GM12878 (cell line): ENCODE data around the gene FAXC. TPM values are rescaled to one million over a fixed set of nuclear protein-coding genes. Genes with fewer than 3 reads are reported as not detected.

ENCODE experiments used
- ATAC-seq: fragments of 200-7000 bp; cut with Tn5 transposase; 3 replicates; pipeline ENCODE4 v1.9.1; 2020; ENCODE audit warnings: mild to moderate bottlenecking, moderate library complexity
- BruUV-seq: library from RNA; stranded (reverse); fragments of 400-500 nt; replicated peaks from 2 replicates; lab custom pipeline; 2021; lab: Mats Ljungman, UMichigan
- CTCF ChIA-PET: fragments of 300-600 bp; sonication (Branson Sonifier 250); formaldehyde crosslinking; extraction: SDS; loops from one replicate; lab custom pipeline; 2021; ENCODE audit warnings: inconsistent platforms; lab: Yijun Ruan, JAX
- POLR2A ChIA-PET: fragments of 350-600 bp; formaldehyde crosslinking; extraction: SDS; loops from one replicate; lab custom pipeline; 2021; ENCODE audit warnings: inconsistent platforms; lab: Charles Lee
- RAD21 ChIA-PET: fragments of 300-600 bp; sonication (Branson Sonifier 250); formaldehyde crosslinking; loops from one replicate; lab custom pipeline; 2023; ENCODE audit warnings: antibody characterized with exemption; ENCODE audit not compliant: unreplicated experiment; lab: Charles Lee
- SMC1A ChIA-PET: fragments of 300-600 bp; sonication (Branson Sonifier 250); formaldehyde crosslinking; loops from one replicate; lab custom pipeline; 2023; ENCODE audit not compliant: unreplicated experiment, uncharacterized antibody; lab: Charles Lee
- DNase-seq: peaks from one replicate; pipeline ENCODE4 v3.0.0-alpha.2; 2011; ENCODE audit warnings: low read depth, low spot score
- FAIRE-seq: peaks from 3 replicates; lab custom pipeline; 2011; peaks lifted over from hg19 to GRCh38; lab: Jason Lieb, UNC
- H2AFZ ChIP-seq: 2 replicates; pipeline ENCODE4 v1.6.0; 2011; ENCODE audit warnings: low read depth, low read length, control low read depth; ENCODE audit not compliant: control insufficient read depth
- H3K27ac ChIP-seq: 2 replicates; pipeline ENCODE4 v1.5.1; 2011; ENCODE audit warnings: control low read depth; ENCODE audit not compliant: control insufficient read depth, insufficient read depth
- H3K27me3 ChIP-seq, 2 experiments: replicated peaks in 1 of 2; 2 replicates each; pipeline versions ENCODE4 v1.6.0 to v1.6.1; 2011; ENCODE audit warnings: low read length in 1 of 2; ENCODE audit not compliant: control insufficient read depth in 2 of 2, insufficient read depth in 2 of 2
- H3K36me3 ChIP-seq, 2 experiments: 2 replicates each; pipeline ENCODE4 v1.5.1; 2011; ENCODE audit warnings: low read length in 1 of 2; ENCODE audit not compliant: control insufficient read depth in 2 of 2, insufficient read depth in 2 of 2
- H3K4me1 ChIP-seq: 2 replicates; pipeline ENCODE4 v1.6.1; 2011; ENCODE audit warnings: mild to moderate bottlenecking, low read length, moderate library complexity, mixed read lengths; ENCODE audit not compliant: control insufficient read depth, insufficient read depth
- H3K4me2 ChIP-seq: 2 replicates; pipeline ENCODE4 v1.6.0; 2011; ENCODE audit warnings: control low read depth; ENCODE audit not compliant: control insufficient read depth, insufficient read depth
- H3K4me3 ChIP-seq: fragments of 200-600 bp; sonication (generic); 2 replicates; pipeline ENCODE4 v1.5.1; 2016
- H3K79me2 ChIP-seq: 2 replicates; pipeline ENCODE4 v1.6.0; 2011; ENCODE audit warnings: low read length; ENCODE audit not compliant: control insufficient read depth, insufficient read depth
- H3K9ac ChIP-seq: 2 replicates; pipeline ENCODE4 v1.8.0; 2011; ENCODE audit warnings: low read length, control low read depth, mixed read lengths; ENCODE audit not compliant: control insufficient read depth, insufficient read depth
- H3K9me3 ChIP-seq: replicated peaks from 3 replicates; pipeline ENCODE4 v1.5.1; 2011; ENCODE audit warnings: mild to moderate bottlenecking, low read length; ENCODE audit not compliant: control insufficient read depth, insufficient read depth
- H4K20me1 ChIP-seq: 2 replicates; pipeline ENCODE4 v1.6.0; 2011; ENCODE audit not compliant: control insufficient read depth, insufficient read depth
- EP300 ChIP-seq, 2 experiments: fragments of 150-350 bp in 1 of 2; IDR thresholded peaks; 2 replicates each; pipeline ENCODE4 v1.6.1; 2011 to 2012; ENCODE audit warnings: low read depth in 2 of 2, low read length in 2 of 2, borderline replicate concordance in 1 of 2, improper control_type of control experiment in 1 of 2, inconsistent platforms in 1 of 2; ENCODE audit not compliant: control insufficient read depth in 1 of 2
- RAD21 ChIP-seq: IDR thresholded peaks from 2 replicates; pipeline ENCODE4 v1.6.1; 2011; ENCODE audit warnings: mild to moderate bottlenecking, low read depth, low read length, moderate library complexity; ENCODE audit not compliant: insufficient read depth
- SMC3 ChIP-seq: IDR thresholded peaks from 2 replicates; pipeline ENCODE4 v1.6.1; 2011; ENCODE audit warnings: low read length, improper control_type of control experiment, borderline replicate concordance
- ZNF274 ChIP-seq: IDR thresholded peaks from one replicate; pipeline ENCODE4 v1.8.0; 2011; ENCODE audit not compliant: insufficient read length, insufficient read depth
- WGBS: methylation state at CpG from one replicate; pipeline ENCODE4 v1.1.6; 2016; ENCODE audit warnings: low lambda C conversion rate; ENCODE audit not compliant: insufficient replicate concordance, insufficient coverage; ENCODE audit errors: missing lambda C conversion rate; 5-methylcytosine and 5-hydroxymethylcytosine counted together
- in situ Hi-C: fragments of 300-500 bp; cut with MboI; formaldehyde crosslinking; loops from 9 replicates; pipeline ENCODE4 v1.14.3; 2018; ENCODE audit warnings: mixed read lengths
- intact Hi-C: fragments of 100-400 bp; cut with micrococcal nuclease; formaldehyde crosslinking; loops from one replicate; pipeline ENCODE4 v1.14.2; 2022; ENCODE audit not compliant: unreplicated experiment
- polyA plus RNA-seq, 11 experiments: library from polyadenylated mRNA; depleted of rRNA in 4 of 11; unstranded in 6 of 11; stranded (reverse) in 5 of 11; fragments of >200 nt; fragmentation: Nextera tagmentation in 4 of 11; fragmentation: Illumina TruSeq in 1 of 11; extraction: Ambion mirVana in 4 of 11; extraction: Trizol in 1 of 11; gene quantifications; 1 replicate in 1 of 11; 2 replicates in 10 of 11; pipeline versions ENCODE4 v1.2.1 to v1.2.3, GENCODE V29; 2011 to 2016; ENCODE audit warnings: inconsistent platforms in 2 of 11, missing spikeins in 2 of 11, low read depth in 1 of 11
- total RNA-seq, 4 experiments: library from RNA; depleted of rRNA in 3 of 4; stranded (reverse); fragments of >200 nt in 3 of 4; fragmentation: Illumina TruSeq in 1 of 4; extraction: Trizol in 1 of 4; gene quantifications; 2 replicates each; pipeline versions ENCODE4 v1.2.1 to v1.2.3, GENCODE V29; 2013 to 2021
- TF ChIP-seq, protein P1 (sequence below): fragments of 450-650 bp; IDR thresholded peaks from 2 replicates; pipeline ENCODE4 v1.6.1; 2018; ENCODE audit warnings: borderline replicate concordance, mild to moderate bottlenecking; ENCODE audit not compliant: partially characterized antibody
- TF ChIP-seq, protein P2 (sequence below), 3 experiments: IDR thresholded peaks in 2 of 3; conservative IDR thresholded peaks in 1 of 3; 2 replicates each; pipeline ENCODE4 v1.5.1; 2011; ENCODE audit warnings: low read depth in 3 of 3, low read length in 3 of 3, mild to moderate bottlenecking in 3 of 3, control low read depth in 2 of 3, moderate library complexity in 2 of 3, inconsistent platforms in 1 of 3, mixed read lengths in 1 of 3; ENCODE audit not compliant: control insufficient read depth in 2 of 3, insufficient read depth in 1 of 3; ENCODE audit errors: extremely low read depth in 1 of 3

FAXC gene
- total and polyA plus RNA-seq, 10 of the 15 experiments (the other 5 are each of a cell fraction or from before 2014, with no cell fraction given), result not detected

DNA sequence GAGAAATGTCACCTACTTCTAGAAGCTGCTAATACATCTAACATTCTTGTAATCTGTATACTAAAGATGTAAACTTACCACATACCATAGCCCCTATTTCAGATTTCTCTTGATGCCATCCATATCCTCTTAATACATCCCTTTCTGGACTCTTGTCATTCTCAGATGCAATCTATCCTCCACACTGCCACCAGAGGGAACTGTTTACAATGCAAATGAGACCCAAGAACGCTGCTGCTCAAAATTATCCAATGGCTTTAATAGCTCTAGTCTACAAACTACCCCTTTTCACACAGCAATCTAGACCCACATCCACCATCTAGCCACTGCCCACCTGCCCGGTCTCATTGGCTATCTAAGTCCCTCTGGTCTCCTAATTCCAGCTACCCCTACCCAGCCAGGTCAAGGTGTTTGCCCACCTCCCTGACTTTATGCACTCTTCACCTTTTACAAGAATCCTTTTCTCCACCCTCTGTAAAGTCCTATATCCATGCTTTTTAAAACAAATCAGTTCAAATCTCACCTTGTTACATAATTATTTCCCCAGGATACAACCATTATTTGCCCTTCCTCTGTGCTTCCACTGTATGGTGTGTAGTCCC lies 14.8 kb downstream of the FAXC start:
- Histone ChIP-seq H3K9me3 (no peaks in the 10 kb centered on the region), H3K4me3 (no peak overlapping the region), H2AFZ (peak overlapping the region; percentile 11; the same call in 1 of the 2 replicates), H3K4me1 (peaks cover 16% of the 10 kb centered on the region), H4K20me1 (no peaks in the 10 kb centered on the region), H3K36me3 (no peaks in the 10 kb centered on the region), H3K9ac (no peak overlapping the region), H3K27me3 (no peaks in the 10 kb centered on the region; a peak in 1 of 4 replicates), H3K4me2 (no peak overlapping the region), H3K27ac (no peak overlapping the region), H3K79me2 (no peaks in the 10 kb centered on the region)
- BruUV-seq, result no TSS peak
- RAD21 ChIA-PET, result interaction anchor here (0.6 to 1.0 kb wide), 9 partner anchors 13 to 410 kb away, joined by 3 to 8 read pairs (median 4); partner anchors contain the start of genes COQ3 and PNISR
- FAIRE-seq (peak; percentile 92), DNase-seq (peak; percentile 21), ATAC-seq (peak; percentile 65)
- intact Hi-C loops, result loop anchor here (1.0 to 5.0 kb wide), 4 partner anchors 186 to 412 kb away; partner anchors contain the start of gene CCNC
- in situ Hi-C loops, result loop anchor here (10.0 kb wide), 1 partner anchor 410 kb away; no protein-coding TSS in a partner anchor
- TF ChIP-seq, protein P1, sequence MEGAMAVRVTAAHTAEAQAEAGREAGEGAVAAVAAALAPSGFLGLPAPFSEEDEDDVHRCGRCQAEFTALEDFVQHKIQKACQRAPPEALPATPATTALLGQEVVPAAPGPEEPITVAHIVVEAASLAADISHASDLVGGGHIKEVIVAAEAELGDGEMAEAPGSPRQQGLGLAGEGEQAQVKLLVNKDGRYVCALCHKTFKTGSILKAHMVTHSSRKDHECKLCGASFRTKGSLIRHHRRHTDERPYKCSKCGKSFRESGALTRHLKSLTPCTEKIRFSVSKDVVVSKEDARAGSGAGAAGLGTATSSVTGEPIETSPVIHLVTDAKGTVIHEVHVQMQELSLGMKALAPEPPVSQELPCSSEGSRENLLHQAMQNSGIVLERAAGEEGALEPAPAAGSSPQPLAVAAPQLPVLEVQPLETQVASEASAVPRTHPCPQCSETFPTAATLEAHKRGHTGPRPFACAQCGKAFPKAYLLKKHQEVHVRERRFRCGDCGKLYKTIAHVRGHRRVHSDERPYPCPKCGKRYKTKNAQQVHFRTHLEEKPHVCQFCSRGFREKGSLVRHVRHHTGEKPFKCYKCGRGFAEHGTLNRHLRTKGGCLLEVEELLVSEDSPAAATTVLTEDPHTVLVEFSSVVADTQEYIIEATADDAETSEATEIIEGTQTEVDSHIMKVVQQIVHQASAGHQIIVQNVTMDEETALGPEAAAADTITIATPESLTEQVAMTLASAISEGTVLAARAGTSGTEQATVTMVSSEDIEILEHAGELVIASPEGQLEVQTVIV, result no peak
- TF ChIP-seq ZNF274 (no peak), EP300 (IDR thresholded peaks at IDR 0.05; ENCODE audit: borderline replicate concordance in 1 of 2, control insufficient read depth in 1 of 2, low read depth in 2 of 2, low read length in 2 of 2) (no peak), SMC3 (peak; percentile 58; the same call in 1 of the 2 replicates), RAD21 (peak; percentile 80)
- TF ChIP-seq, protein P2, sequence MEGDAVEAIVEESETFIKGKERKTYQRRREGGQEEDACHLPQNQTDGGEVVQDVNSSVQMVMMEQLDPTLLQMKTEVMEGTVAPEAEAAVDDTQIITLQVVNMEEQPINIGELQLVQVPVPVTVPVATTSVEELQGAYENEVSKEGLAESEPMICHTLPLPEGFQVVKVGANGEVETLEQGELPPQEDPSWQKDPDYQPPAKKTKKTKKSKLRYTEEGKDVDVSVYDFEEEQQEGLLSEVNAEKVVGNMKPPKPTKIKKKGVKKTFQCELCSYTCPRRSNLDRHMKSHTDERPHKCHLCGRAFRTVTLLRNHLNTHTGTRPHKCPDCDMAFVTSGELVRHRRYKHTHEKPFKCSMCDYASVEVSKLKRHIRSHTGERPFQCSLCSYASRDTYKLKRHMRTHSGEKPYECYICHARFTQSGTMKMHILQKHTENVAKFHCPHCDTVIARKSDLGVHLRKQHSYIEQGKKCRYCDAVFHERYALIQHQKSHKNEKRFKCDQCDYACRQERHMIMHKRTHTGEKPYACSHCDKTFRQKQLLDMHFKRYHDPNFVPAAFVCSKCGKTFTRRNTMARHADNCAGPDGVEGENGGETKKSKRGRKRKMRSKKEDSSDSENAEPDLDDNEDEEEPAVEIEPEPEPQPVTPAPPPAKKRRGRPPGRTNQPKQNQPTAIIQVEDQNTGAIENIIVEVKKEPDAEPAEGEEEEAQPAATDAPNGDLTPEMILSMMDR (IDR thresholded peaks at IDR 0.05 in 2 of 3, conservative IDR thresholded peaks at IDR 0.05 in 1 of 3; ENCODE audit: control insufficient read depth in 2 of 3, extremely low read depth in 1 of 3, insufficient read depth in 1 of 3, low read depth in 3 of 3, low read length in 3 of 3), result peak; percentile 67 to 74 (median 69)
- POLR2A ChIA-PET, result interaction anchor here (1.0 kb wide), 1 partner anchor 60 kb away, joined by 3 read pairs; no protein-coding TSS in a partner anchor
- 36% methylated on average over 2 of the region's 2 CpGs for WGBS
- SMC1A ChIA-PET, result interaction anchor here (0.6 to 1.5 kb wide), 11 partner anchors 10 to 127 kb away, joined by 3 to 6 read pairs (median 4); partner anchors contain the start of gene COQ3
- CTCF ChIA-PET, result interaction anchor here (0.6 to 1.9 kb wide), 18 partner anchors 8 to 412 kb away, joined by 3 to 16 read pairs (median 4); partner anchors contain the start of genes COQ3 and PNISR
